ENCODE measurements around the gene LRRC17. TPM values are rescaled to one million over a fixed set of nuclear protein-coding genes. Genes with fewer than 3 reads are reported as not detected.

Gene LRRC17
- total RNA-seq, 6 experiments from 2014 or later, result 4.2 to 48.2 (median 4.8) TPM

DNA sequence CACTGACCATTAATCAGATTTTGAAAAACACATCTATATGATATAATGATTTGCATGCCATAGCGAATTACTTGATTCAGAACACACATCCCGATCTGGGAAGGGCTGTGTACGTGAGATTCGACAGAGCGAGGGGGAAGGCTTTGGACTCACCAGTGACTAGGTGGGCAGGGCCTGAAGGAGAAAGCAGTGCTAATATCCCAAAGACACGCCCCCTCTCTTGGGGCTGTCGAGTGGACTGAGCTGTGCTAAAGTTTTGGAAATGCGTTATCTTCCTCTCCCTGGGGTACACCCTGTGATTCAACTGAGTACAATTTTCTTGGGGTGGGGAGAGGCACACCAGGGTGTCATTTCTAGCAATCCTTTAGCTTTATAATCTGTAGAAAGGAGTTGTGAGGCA, 1.8 kb downstream of the LRRC17 start:
- TF ChIP-seq CTCF (IDR thresholded peaks at IDR 0.05), result no peak
- DNase-seq, result peak; percentile 37
- Mint-ChIP-seq H3K4me3 (peak overlapping the region; percentile 84; the same call in 1 of the 2 replicates), H3K36me3 (ENCODE audit: low read depth) (no peaks in the 10 kb centered on the region), H3K9me3 (no peaks in the 10 kb centered on the region), H3K4me1 (ENCODE audit: low read depth) (peaks cover 45% of the 10 kb centered on the region), H3K27ac (peak overlapping the region; percentile 25; the same call in 1 of the 2 replicates), H3K27me3 (ENCODE audit: insufficient read depth) (no peaks in the 10 kb centered on the region; the same call in 1 of the 2 replicates)

DNA sequence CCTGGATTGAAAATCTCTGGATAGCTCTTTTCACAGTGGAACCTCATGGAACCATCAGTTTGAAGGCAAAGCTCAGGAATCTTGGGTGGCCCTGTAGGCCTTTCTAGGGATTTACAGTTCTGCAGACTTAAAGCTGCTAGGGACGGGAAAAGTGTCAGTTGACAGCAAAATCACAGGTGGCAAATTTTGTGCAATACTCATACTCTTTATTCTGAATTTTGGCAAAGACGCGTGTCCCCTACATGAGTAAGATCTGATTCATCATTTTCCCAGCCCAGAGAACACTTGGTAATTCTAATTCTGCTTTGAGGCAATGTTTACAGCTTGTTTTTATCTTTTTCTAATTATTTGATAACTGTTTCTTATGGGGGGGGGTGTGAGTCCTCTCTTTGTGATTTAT, 3.6 kb downstream of the LRRC17 start:
- Mint-ChIP-seq H3K4me1 (ENCODE audit: low read depth) (peaks cover 45% of the 10 kb centered on the region), H3K4me3 (peak overlapping the region; percentile 7), H3K9me3 (no peaks in the 10 kb centered on the region), H3K27ac (peak overlapping the region; percentile 59; the same call in 1 of the 2 replicates), H3K36me3 (ENCODE audit: low read depth) (no peaks in the 10 kb centered on the region), H3K27me3 (ENCODE audit: insufficient read depth) (no peaks in the 10 kb centered on the region; the same call in 1 of the 2 replicates)
- TF ChIP-seq CTCF (IDR thresholded peaks at IDR 0.05), result peak; percentile 27; the same call in 1 of the 2 replicates
- DNase-seq, result peak; percentile 62

- no peaks in the 10 kb centered on the region; the same call in 1 of the 2 replicates for H3K27me3 Mint-ChIP-seq (ENCODE audit: insufficient read depth)
- H3K4me1 Mint-ChIP-seq (ENCODE audit: low read depth), result peaks cover 45% of the 10 kb centered on the region
- H3K4me3 Mint-ChIP-seq, result peak overlapping the region; percentile 7; the same call in 1 of the 2 replicates
- no peaks in the 10 kb centered on the region for H3K36me3 Mint-ChIP-seq (ENCODE audit: low read depth)
- no peak for TF ChIP-seq CTCF (IDR thresholded peaks at IDR 0.05)
- DNase-seq, result peak; percentile 48
- no peaks in the 10 kb centered on the region for H3K9me3 Mint-ChIP-seq
- peak overlapping the region; percentile 59; the same call in 1 of the 2 replicates for H3K27ac Mint-ChIP-seq
Observed at GRCh38 chr7:102916881-102917280, 4.1 kb downstream of the LRRC17 start.

- DNase-seq, result no peak
- TF ChIP-seq CTCF (IDR thresholded peaks at IDR 0.05), result no peak
- H3K36me3 Mint-ChIP-seq (ENCODE audit: low read depth), result no peaks in the 10 kb centered on the region
- H3K4me1 Mint-ChIP-seq (ENCODE audit: low read depth), result peaks cover 39% of the 10 kb centered on the region
- H3K9me3 Mint-ChIP-seq, result no peaks in the 10 kb centered on the region
- H3K27me3 Mint-ChIP-seq (ENCODE audit: insufficient read depth), result no peaks in the 10 kb centered on the region; the same call in 1 of the 2 replicates
- peak overlapping the region; percentile 6; the same call in 1 of the 2 replicates for H3K27ac Mint-ChIP-seq
- no peak overlapping the region for H3K4me3 Mint-ChIP-seq
Observed at GRCh38 chr7:102917436-102918353, 4.9 kb downstream of the LRRC17 start.

GRCh38 chr7:102918845-102919244, 6.0 kb downstream of the LRRC17 start:
- H3K4me3 Mint-ChIP-seq, result no peak overlapping the region
- no peaks in the 10 kb centered on the region for H3K36me3 Mint-ChIP-seq (ENCODE audit: low read depth)
- DNase-seq, result no peak
- H3K27me3 Mint-ChIP-seq (ENCODE audit: insufficient read depth), result no peaks in the 10 kb centered on the region; the same call in 1 of the 2 replicates
- peaks cover 27% of the 10 kb centered on the region for H3K4me1 Mint-ChIP-seq (ENCODE audit: low read depth)
- H3K9me3 Mint-ChIP-seq, result no peaks in the 10 kb centered on the region
- no peak overlapping the region for H3K27ac Mint-ChIP-seq
- no peak for TF ChIP-seq CTCF (IDR thresholded peaks at IDR 0.05)

Data from HFFc6 (cell line).